Mammary microvascular endothelial cell (primary cell): ENCODE measurements around the gene LRBA. TPM values are rescaled to one million over a fixed set of nuclear protein-coding genes. Genes with fewer than 3 reads are reported as not detected.

Source experiments
- total RNA-seq: library from RNA; depleted of rRNA; stranded (reverse); fragments of >200 nt; gene quantifications from 2 replicates; pipeline ENCODE4 v1.2.3, GENCODE V29; 2015

LRBA gene, protein sequence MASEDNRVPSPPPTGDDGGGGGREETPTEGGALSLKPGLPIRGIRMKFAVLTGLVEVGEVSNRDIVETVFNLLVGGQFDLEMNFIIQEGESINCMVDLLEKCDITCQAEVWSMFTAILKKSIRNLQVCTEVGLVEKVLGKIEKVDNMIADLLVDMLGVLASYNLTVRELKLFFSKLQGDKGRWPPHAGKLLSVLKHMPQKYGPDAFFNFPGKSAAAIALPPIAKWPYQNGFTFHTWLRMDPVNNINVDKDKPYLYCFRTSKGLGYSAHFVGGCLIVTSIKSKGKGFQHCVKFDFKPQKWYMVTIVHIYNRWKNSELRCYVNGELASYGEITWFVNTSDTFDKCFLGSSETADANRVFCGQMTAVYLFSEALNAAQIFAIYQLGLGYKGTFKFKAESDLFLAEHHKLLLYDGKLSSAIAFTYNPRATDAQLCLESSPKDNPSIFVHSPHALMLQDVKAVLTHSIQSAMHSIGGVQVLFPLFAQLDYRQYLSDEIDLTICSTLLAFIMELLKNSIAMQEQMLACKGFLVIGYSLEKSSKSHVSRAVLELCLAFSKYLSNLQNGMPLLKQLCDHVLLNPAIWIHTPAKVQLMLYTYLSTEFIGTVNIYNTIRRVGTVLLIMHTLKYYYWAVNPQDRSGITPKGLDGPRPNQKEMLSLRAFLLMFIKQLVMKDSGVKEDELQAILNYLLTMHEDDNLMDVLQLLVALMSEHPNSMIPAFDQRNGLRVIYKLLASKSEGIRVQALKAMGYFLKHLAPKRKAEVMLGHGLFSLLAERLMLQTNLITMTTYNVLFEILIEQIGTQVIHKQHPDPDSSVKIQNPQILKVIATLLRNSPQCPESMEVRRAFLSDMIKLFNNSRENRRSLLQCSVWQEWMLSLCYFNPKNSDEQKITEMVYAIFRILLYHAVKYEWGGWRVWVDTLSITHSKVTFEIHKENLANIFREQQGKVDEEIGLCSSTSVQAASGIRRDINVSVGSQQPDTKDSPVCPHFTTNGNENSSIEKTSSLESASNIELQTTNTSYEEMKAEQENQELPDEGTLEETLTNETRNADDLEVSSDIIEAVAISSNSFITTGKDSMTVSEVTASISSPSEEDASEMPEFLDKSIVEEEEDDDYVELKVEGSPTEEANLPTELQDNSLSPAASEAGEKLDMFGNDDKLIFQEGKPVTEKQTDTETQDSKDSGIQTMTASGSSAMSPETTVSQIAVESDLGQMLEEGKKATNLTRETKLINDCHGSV (N-terminal part only)
- 24.3 and 25.8 TPM in 2 replicates for total RNA-seq

GRCh38 chr4:151014521-151015458, at the start of gene LRBA:
Gene LRBA (minus strand): TSS chr4:151015284. CDS start chr4:151014642, 642 bp downstream.

GRCh38 chr4:150582146-150582872, 432.8 kb downstream of the LRBA start, which contains the start of gene MAB21L2:
Gene MAB21L2 (plus strand): TSS chr4:150582151. CDS start chr4:150583030, 879 bp downstream.

Other genes starting within 250 kb of the LRBA start
- 2,457 and 2,611 TPM in 2 replicates for gene RPS3A, start 84.3 kb upstream of the LRBA start, total RNA-seq